GM19240 (cell line): ENCODE data around the gene FAM72D.
"Not testable (repeated sequence)": the region's sequence is repeated elsewhere in the genome, so short reads cannot be mapped to it uniquely, and the experiment has no call there.

Experiments
- DNase-seq: peaks from one replicate; pipeline ENCODE4 v3.0.0; 2011; ENCODE audit warnings: low spot score; ENCODE audit not compliant: insufficient read length

The FAM72D gene

GRCh38 chr1:145095284-145096057, at the start of gene FAM72D, which contains the start of gene SRGAP2B:
Gene FAM72D (plus strand): TSS chr1:145095974. CDS start chr1:145096848, 874 bp downstream.
Gene SRGAP2B (minus strand): TSS chr1:145095328. CDS start chr1:145092901, 2,427 bp downstream.
- DNase-seq: not testable (repeated sequence)

DNA sequence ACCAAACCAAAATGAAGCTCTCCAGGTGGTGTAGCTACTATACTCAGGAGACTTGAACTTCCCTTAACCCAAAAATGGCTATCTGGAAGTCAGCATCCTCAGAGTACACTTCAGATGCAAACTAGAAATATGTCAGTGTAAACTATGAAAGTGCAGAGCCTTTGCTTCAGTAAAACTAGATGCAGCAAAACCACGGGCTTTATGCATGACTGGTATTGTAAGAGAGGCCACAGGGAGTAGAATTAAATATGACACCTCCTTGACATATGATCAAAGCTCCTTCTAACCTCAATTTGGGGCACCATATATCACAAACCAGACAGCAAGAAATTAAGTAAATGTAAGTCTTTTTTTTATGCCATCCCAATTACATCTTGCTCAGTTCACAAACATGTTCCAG, 48.2 kb upstream of the FAM72D start:
- DNase-seq: not testable (repeated sequence)

- not testable (repeated sequence) for DNase-seq
Measured at GRCh38 chr1:145048181-145048856, 47.5 kb upstream of the FAM72D start.

- not testable (repeated sequence) for DNase-seq
Measured at GRCh38 chr1:145052019-145052776, 43.6 kb upstream of the FAM72D start.

DNA sequence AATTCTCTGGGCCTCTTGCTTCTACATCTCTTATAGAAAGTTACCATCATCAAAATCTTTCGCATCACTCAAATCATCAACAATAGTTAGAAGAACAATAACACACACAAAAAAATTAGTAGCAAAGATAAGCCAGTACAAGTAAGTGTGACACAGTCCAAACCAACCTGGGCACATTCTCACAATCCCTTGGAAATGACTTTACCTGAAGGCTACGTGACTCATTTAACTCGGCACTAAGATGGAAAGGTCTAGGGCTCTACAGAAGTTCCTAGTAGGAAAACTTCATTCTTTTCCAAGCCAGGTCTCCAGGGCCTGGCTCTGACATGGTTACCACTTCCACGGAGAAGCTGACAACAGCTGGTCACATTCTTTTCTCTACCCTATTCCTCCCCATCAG, 42.3 kb upstream of the FAM72D start:
- DNase-seq: not testable (repeated sequence)

DNA sequence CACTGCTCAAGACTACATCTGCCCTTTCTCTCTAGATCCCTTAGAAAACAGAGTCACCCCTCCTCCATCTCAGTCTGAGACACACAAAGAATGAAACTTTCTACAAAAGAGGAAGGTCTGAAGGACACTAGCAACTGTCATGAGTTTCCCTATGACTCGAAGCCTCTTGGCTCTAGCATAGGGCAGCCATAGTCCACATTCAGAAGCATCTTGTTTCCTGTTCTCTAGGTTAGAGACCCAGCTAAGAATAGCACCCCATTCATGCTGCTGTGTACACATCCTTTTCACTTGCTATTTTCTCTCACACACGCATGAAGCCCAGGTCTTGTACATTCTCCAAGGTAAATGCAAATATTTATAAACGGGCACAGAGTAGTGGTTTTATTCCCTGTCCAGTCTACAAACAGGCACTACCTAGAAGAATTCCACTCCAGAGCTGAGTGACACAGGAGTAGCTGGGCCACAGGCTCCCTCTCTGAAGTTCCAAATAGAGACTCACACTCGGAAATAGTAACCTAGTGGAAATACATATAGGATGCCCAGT, 40.5 kb upstream of the FAM72D start:
- DNase-seq: not testable (repeated sequence)

- not testable (repeated sequence) for DNase-seq
Measured at GRCh38 chr1:145058184-145058583, 37.6 kb upstream of the FAM72D start.

- DNase-seq: not testable (repeated sequence)
Measured at GRCh38 chr1:145063285-145063684, 32.5 kb upstream of the FAM72D start.

- not testable (repeated sequence) for DNase-seq
Measured at GRCh38 chr1:145063941-145064648, 31.7 kb upstream of the FAM72D start.

- not testable (repeated sequence) for DNase-seq
Measured at GRCh38 chr1:145065194-145065826, 30.5 kb upstream of the FAM72D start.

DNA sequence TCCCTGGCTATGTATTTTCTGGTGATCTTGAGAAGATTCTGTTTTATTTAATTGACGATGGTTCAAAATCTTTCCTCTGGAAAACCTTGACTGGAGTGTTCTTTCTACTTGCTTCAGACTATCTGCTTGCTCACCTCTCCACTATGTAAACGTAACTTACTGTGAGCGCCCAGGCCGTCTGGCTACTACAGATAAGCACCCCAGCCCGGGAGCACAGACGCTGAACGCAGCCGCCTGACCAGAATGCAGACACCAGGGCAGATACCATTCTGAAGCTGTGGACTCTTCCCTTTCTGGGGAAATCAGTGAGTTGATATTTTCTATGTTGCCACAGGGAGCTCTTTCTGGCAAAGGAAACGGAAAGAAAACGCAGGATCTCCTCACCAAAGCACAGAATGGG, 29.3 kb upstream of the FAM72D start:
- not testable (repeated sequence) for DNase-seq

DNA sequence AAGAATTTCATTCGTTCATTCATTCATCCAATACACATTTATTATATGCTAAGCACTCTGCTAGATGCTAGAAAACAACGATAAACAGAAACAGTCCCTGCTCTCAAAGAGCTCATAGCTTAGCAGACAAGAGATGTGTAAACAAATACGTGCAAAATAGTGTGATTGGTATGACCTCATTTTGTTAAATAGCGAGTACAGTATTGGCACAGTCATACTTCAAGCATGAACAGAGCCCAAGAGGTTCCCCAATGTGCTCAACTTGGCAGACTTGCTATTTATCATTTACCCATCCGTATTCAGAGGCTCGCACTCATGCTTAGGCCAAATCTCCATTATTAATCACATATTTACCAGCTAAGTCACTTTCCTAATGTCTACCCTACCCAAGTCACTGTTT, 24.2 kb upstream of the FAM72D start:
- not testable (repeated sequence) for DNase-seq

- not testable (repeated sequence) for DNase-seq
Measured at GRCh38 chr1:145074021-145074559, 21.7 kb upstream of the FAM72D start.

GRCh38 chr1:145076877-145077276, 18.9 kb upstream of the FAM72D start:
- not testable (repeated sequence) for DNase-seq

GRCh38 chr1:145077872-145078786, 17.6 kb upstream of the FAM72D start:
- not testable (repeated sequence) for DNase-seq

DNA sequence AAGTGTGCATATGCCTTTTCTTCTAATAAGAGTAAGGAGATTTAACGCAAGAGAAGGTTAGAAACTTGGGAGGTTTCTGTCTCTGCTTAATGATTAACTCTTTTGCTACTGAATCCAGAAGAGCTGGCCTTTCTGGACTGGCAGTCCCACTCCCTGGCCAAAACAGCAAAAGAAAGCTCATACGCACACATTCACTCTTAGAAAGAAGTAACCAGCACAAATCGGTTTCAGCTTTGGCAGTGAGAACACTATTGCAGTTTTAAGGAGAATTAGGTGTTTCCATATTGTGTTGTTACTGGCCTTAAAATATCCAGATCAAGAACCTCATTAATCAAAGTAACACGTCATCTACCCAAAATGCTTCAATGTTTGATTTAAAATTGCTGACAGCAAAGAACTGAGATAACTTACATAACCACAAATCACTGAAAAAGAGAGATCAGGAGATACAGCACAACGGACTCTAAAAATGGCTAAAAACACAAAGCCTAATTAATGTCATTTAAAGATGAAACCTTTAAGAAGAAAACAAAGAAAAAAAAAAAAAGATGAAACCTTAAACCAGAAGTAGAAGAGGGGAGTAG, 16.9 kb upstream of the FAM72D start:
- not testable (repeated sequence) for DNase-seq

- not testable (repeated sequence) for DNase-seq
Measured at GRCh38 chr1:145079737-145080136, 16.0 kb upstream of the FAM72D start.

GRCh38 chr1:145080193-145080592, 15.6 kb upstream of the FAM72D start:
- not testable (repeated sequence) for DNase-seq
